ENCODE measurements around the gene NIM1K.

Gene NIM1K

GRCh38 chr5:43281840-43282658 lies 90.0 kb downstream of the NIM1K start:
- no peaks in the 10 kb centered on the region; the same call in 1 of the 2 replicates for H3K4me1 ChIP-seq
- H3K4me3 ChIP-seq (ENCODE audit: low read depth, low read length) = no peak overlapping the region
- no peaks in the 10 kb centered on the region for H3K9me3 ChIP-seq
- TF ChIP-seq CTCF (IDR thresholded peaks at IDR 0.05; ENCODE audit: low read depth, low read length) = no peak
- no peaks in the 10 kb centered on the region for H3K27me3 ChIP-seq
- DNase-seq = peak; percentile 15
- H3K36me3 ChIP-seq = peaks cover 8% of the 10 kb centered on the region

GRCh38 chr5:43286623-43287022 lies 94.6 kb downstream of the NIM1K start:
- no peaks in the 10 kb centered on the region for H3K9me3 ChIP-seq
- no peaks in the 10 kb centered on the region; the same call in 1 of the 2 replicates for H3K4me1 ChIP-seq
- H3K27me3 ChIP-seq = no peaks in the 10 kb centered on the region
- no peak overlapping the region for H3K4me3 ChIP-seq (ENCODE audit: low read depth, low read length)
- peaks cover 31% of the 10 kb centered on the region for H3K36me3 ChIP-seq
- no peak for DNase-seq
- no peak for TF ChIP-seq CTCF (IDR thresholded peaks at IDR 0.05; ENCODE audit: low read depth, low read length)

GRCh38 chr5:43287493-43287892 lies 95.5 kb downstream of the NIM1K start:
- DNase-seq = no peak
- no peaks in the 10 kb centered on the region for H3K9me3 ChIP-seq
- peaks cover 39% of the 10 kb centered on the region for H3K36me3 ChIP-seq
- no peaks in the 10 kb centered on the region for H3K27me3 ChIP-seq
- no peak for TF ChIP-seq CTCF (IDR thresholded peaks at IDR 0.05; ENCODE audit: low read depth, low read length)
- no peak overlapping the region for H3K4me3 ChIP-seq (ENCODE audit: low read depth, low read length)
- no peaks in the 10 kb centered on the region for H3K4me1 ChIP-seq

GRCh38 chr5:43288269-43288831 lies 96.3 kb downstream of the NIM1K start:
- DNase-seq = no peak
- no peaks in the 10 kb centered on the region for H3K4me1 ChIP-seq
- no peaks in the 10 kb centered on the region for H3K9me3 ChIP-seq
- H3K36me3 ChIP-seq = peaks cover 48% of the 10 kb centered on the region
- no peaks in the 10 kb centered on the region for H3K27me3 ChIP-seq
- H3K4me3 ChIP-seq (ENCODE audit: low read depth, low read length) = no peak overlapping the region
- no peak for TF ChIP-seq CTCF (IDR thresholded peaks at IDR 0.05; ENCODE audit: low read depth, low read length)

- TF ChIP-seq CTCF (IDR thresholded peaks at IDR 0.05; ENCODE audit: low read depth, low read length) = no peak
- no peaks in the 10 kb centered on the region for H3K4me1 ChIP-seq
- H3K36me3 ChIP-seq = peaks cover 72% of the 10 kb centered on the region
- no peak overlapping the region for H3K4me3 ChIP-seq (ENCODE audit: low read depth, low read length)
- H3K9me3 ChIP-seq = no peaks in the 10 kb centered on the region
- DNase-seq = no peak
- no peaks in the 10 kb centered on the region for H3K27me3 ChIP-seq
Measured at GRCh38 chr5:43290726-43291125, 98.7 kb downstream of the NIM1K start.

- no peak for TF ChIP-seq CTCF (IDR thresholded peaks at IDR 0.05; ENCODE audit: low read depth, low read length)
- H3K4me3 ChIP-seq (ENCODE audit: low read depth, low read length) = no peak overlapping the region
- H3K9me3 ChIP-seq = no peaks in the 10 kb centered on the region
- H3K4me1 ChIP-seq = peaks cover 8% of the 10 kb centered on the region
- H3K27me3 ChIP-seq = no peaks in the 10 kb centered on the region
- DNase-seq = no peak
- peaks cover 77% of the 10 kb centered on the region for H3K36me3 ChIP-seq
Measured at GRCh38 chr5:43294226-43294625, 102.2 kb downstream of the NIM1K start.
